Tibial nerve (tissue), 4 donors: ENCODE measurements around the gene MROH2B.

Experiments used
- CTCF ChIP-seq, 5 experiments: fragments of 200-600 bp in 3 of 5; fragments of 450-650 bp in 2 of 5; sonication (generic) in 3 of 5; IDR thresholded peaks; one replicate each; pipeline ENCODE4 v1.5.1; 2016 to 2019; ENCODE audit warnings: antibody characterized with exemption in 5 of 5, mild to moderate bottlenecking in 3 of 5, moderate library complexity in 2 of 5
- EP300 ChIP-seq, 2 donors: sonication (generic); formaldehyde crosslinking; IDR thresholded peaks; one replicate each; pipeline ENCODE4 v1.6.1; 2017; ENCODE audit warnings: antibody characterized with exemption in 2 of 2, mild to moderate bottlenecking in 1 of 2
- POLR2A ChIP-seq, 2 donors: fragments of 450-650 bp; IDR thresholded peaks; one replicate each; pipeline ENCODE4 v1.6.1; 2017; ENCODE audit warnings: antibody characterized with exemption in 2 of 2, mild to moderate bottlenecking in 2 of 2, moderate library complexity in 2 of 2

GRCh38 chr5:40991981-40992559 is 79.1 kb downstream of the MROH2B start:
- no peak for TF ChIP-seq CTCF (IDR thresholded peaks at IDR 0.05)
- no peak for TF ChIP-seq EP300 (IDR thresholded peaks at IDR 0.05)
- no peak for TF ChIP-seq POLR2A (IDR thresholded peaks at IDR 0.05)
